ENCODE data around the gene BOK.

DNA sequence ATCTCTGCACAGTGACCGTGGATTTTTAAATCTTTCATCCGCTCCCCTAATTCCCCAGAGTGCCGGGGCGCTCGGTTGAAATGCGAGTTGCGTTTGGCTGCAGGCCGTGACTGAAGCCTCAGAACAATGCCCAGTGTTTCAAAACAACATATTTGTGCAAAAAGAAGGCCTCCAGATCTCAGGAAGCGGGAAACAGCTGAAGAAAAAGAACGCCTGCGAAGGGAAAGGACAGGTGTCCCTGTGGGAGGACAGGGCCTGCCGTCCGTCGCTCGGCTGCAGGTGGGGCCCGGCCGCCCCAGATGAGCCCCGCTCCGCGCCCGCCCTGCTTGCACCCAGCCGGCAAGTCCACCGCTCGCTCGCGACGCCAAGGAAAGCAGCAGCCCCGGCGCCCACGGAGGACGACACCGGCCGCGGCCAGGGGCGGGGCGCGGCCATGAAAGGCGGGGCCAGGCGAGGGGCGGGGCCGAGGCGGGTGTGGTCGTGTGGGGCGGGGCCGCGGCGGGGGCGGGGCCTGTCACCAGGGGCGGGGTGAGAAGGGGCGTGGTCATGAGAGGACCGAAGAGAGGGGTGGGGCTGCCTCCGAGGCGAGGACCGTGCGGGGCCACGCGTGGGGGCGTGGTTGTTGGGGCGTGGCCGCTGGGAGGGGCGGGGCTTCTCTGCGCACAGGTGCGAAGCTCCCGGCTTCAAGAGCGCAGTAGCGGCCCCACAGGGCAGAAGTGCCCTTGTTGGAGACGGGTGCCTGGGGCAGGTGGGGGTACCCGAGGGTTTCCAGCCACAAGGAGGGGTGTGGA, 17.6 kb upstream of the BOK start:
- TF ChIP-seq, protein P1, sequence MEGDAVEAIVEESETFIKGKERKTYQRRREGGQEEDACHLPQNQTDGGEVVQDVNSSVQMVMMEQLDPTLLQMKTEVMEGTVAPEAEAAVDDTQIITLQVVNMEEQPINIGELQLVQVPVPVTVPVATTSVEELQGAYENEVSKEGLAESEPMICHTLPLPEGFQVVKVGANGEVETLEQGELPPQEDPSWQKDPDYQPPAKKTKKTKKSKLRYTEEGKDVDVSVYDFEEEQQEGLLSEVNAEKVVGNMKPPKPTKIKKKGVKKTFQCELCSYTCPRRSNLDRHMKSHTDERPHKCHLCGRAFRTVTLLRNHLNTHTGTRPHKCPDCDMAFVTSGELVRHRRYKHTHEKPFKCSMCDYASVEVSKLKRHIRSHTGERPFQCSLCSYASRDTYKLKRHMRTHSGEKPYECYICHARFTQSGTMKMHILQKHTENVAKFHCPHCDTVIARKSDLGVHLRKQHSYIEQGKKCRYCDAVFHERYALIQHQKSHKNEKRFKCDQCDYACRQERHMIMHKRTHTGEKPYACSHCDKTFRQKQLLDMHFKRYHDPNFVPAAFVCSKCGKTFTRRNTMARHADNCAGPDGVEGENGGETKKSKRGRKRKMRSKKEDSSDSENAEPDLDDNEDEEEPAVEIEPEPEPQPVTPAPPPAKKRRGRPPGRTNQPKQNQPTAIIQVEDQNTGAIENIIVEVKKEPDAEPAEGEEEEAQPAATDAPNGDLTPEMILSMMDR (IDR thresholded peaks at IDR 0.05) = no peak
- TF ChIP-seq POLR2A (IDR thresholded peaks at IDR 0.05) = no peak
